NT2/D1 (cell line): Measurements from ENCODE around the gene RESP18.

Experiments used
- DNase-seq: peaks from one replicate; pipeline ENCODE4 v3.0.0-alpha.2; 2011; ENCODE audit warnings: low read depth, low spot score
- H3K27me3 ChIP-seq: 2 replicates; pipeline ENCODE4 v1.6.0; 2011; ENCODE audit warnings: mild to moderate bottlenecking; ENCODE audit not compliant: insufficient read length, insufficient read depth
- H3K36me3 ChIP-seq: 2 replicates; pipeline ENCODE4 v1.6.1; 2011; ENCODE audit warnings: mild to moderate bottlenecking, low read length, mixed read lengths; ENCODE audit not compliant: insufficient read depth, insufficient read length
- H3K4me1 ChIP-seq: 2 replicates; pipeline ENCODE4 v1.5.1; 2011; ENCODE audit not compliant: insufficient read depth, insufficient read length
- H3K4me3 ChIP-seq: 2 replicates; pipeline ENCODE4 v1.5.1; 2011; ENCODE audit warnings: low read depth; ENCODE audit not compliant: insufficient read length
- H3K9ac ChIP-seq: 2 replicates; pipeline ENCODE4 v1.6.0; 2011; ENCODE audit warnings: low read depth; ENCODE audit not compliant: insufficient read length
- H3K9me3 ChIP-seq: 2 replicates; pipeline ENCODE4 v1.5.1; 2011; ENCODE audit warnings: mild to moderate bottlenecking, low read length; ENCODE audit not compliant: insufficient read depth
- SUZ12 ChIP-seq: IDR thresholded peaks from 2 replicates; pipeline ENCODE4 v1.6.1; 2011; ENCODE audit not compliant: insufficient read length, insufficient read depth; ENCODE audit errors: extremely low read depth
- YY1 ChIP-seq: IDR thresholded peaks from 2 replicates; pipeline ENCODE4 v1.6.1; 2011; ENCODE audit not compliant: insufficient read length, insufficient read depth
- ZNF274 ChIP-seq: IDR thresholded peaks from 2 replicates; pipeline ENCODE4 v1.6.1; 2011; ENCODE audit warnings: mild to moderate bottlenecking, low read depth, low read length

RESP18 gene

DNA sequence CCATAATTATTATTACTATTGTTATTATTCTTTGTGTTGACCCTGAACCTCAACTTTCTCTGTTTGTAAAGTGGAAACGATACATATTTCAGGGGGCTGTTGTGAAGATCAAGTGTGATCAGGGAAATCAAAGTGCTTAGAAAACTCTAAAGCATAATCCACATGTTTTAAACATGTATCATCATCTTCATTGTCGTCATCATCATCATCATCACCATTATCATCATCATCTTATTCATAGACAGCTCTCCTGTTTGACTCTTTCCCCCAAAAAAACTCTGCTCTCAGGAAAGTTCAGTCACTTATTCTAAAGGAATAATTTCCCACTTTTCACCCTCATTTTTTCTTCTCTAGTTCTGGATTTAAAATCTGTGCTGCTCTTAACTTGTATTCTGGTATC, 28.3 kb downstream of the RESP18 start:
- no peaks in the 10 kb centered on the region for H3K9me3 ChIP-seq
- no peak for TF ChIP-seq SUZ12
- no peak overlapping the region for H3K4me3 ChIP-seq
- H3K27me3 ChIP-seq: peaks cover 19% of the 10 kb centered on the region
- no peak for DNase-seq
- H3K9ac ChIP-seq: no peak overlapping the region
- H3K4me1 ChIP-seq: peaks cover 6% of the 10 kb centered on the region
- peaks cover 40% of the 10 kb centered on the region for H3K36me3 ChIP-seq

DNA sequence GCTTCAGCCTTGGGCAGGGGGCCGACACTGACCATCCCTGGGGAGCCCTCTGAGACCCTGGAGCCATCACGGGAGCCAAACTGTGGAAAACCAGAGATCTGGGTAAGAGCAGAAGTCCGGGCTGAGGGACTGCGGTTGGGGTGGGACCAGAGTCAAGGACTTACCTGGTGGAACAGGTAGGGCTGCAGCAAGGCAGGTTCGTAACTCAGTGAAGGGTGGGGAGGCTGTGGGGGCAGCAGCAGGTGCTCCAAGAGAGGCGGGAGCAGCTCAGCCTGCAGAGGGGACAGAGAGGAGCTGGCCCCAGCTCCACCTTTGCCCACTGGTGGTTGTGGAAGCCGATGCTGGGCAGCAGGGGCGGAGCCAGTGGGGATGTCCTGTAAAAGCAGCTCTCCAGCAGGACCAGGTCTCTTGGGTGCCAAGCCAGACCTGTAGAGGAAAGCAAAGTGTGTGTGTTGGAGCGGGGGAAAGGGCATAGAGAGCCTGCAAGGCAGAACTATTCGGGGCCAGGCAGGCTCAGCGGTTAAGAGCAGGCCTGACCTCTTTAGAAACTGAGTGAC, 30.1 kb downstream of the RESP18 start:
- DNase-seq: no peak
- no peak overlapping the region for H3K4me3 ChIP-seq
- peaks cover 15% of the 10 kb centered on the region for H3K27me3 ChIP-seq
- peaks cover 6% of the 10 kb centered on the region for H3K4me1 ChIP-seq
- H3K36me3 ChIP-seq: peaks cover 47% of the 10 kb centered on the region
- no peak overlapping the region for H3K9ac ChIP-seq
- H3K9me3 ChIP-seq: no peaks in the 10 kb centered on the region
- TF ChIP-seq YY1: no peak
- TF ChIP-seq ZNF274: no peak
- no peak for TF ChIP-seq SUZ12

DNA sequence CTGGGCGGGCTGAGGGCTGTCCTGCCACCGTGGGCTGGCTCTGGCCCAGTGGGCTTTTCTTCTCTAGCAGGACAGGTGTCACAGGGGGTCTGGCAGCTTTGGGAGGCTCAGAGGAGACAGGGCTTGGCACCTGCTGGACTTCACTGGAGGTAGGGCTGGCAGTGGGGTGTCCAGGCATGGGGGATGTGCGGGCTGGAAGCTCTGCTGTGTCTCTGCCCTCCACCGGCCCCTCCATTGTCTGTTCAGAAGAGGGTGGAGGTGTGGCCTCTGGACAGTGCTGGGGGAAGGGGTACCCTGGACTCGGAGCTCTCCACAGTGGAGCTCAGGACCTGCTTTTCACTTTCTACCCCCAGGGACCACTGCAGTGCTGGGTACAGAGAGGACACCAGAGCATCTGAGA, 32.5 kb downstream of the RESP18 start:
- peak overlapping the region; percentile 23 for H3K9ac ChIP-seq
- H3K4me1 ChIP-seq: peaks cover 9% of the 10 kb centered on the region
- peaks cover 16% of the 10 kb centered on the region for H3K9me3 ChIP-seq
- H3K4me3 ChIP-seq: no peak overlapping the region
- H3K27me3 ChIP-seq: peaks cover 14% of the 10 kb centered on the region
- no peak for TF ChIP-seq SUZ12
- no peak for TF ChIP-seq ZNF274
- no peak for TF ChIP-seq YY1
- no peak for DNase-seq
- peaks cover 57% of the 10 kb centered on the region for H3K36me3 ChIP-seq

DNA sequence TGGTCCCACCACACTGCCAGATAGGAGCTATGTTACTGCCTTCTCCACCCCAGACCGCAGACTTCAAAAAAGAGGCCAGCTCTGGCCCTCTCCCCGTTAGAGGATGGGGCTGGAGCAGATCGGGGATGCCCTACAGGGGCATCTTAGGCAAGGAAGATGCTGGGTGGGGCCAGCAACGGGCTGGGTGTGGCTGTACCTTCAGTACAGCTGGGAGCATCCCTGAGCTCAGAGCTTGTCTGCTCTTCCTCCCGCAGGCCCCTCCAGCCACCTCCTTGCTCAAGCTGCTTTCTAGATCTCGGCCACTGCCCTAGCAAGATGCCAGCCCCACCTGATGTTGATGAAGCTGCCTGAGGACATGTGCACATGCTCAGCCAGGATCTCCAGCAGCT, 33.2 kb downstream of the RESP18 start:
- peak overlapping the region; percentile 23 for H3K9ac ChIP-seq
- peaks cover 18% of the 10 kb centered on the region for H3K9me3 ChIP-seq
- H3K4me3 ChIP-seq: no peak overlapping the region
- no peak for DNase-seq
- TF ChIP-seq YY1 (no peak), ZNF274 (no peak), SUZ12 (no peak)
- peaks cover 57% of the 10 kb centered on the region for H3K36me3 ChIP-seq
- H3K4me1 ChIP-seq: peaks cover 11% of the 10 kb centered on the region
- peaks cover 15% of the 10 kb centered on the region for H3K27me3 ChIP-seq

DNA sequence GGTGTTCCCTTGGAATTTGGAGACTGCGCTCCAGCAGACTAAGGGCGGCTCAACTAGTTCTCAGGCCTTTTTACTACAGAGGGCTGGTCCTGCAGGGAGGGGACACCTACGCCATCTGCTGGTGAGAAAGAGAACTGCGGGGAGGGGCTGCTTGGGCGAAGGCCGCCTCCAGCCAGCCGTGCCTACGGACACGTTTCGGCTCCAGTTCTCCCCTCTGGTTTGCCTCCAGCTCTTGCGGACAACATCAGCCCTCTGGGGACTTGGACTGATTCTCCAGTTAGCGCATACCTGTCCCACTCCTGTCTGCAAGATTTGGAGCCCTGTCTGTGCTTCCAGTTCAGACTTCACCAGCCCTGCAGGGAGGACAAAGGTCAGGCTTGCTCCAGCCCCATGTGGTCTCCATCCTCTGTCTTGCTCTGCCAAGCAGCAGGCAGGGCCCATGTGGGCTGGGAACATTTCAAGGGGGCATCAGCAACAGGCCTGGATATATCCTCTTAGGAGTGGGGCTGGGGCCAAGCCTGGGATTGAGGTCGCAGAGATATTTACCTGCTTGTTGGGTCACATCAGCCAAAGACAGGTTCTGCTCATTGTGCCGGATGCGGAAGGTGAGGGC, 33.7 kb downstream of the RESP18 start:
- Histone ChIP-seq H3K4me1 (peaks cover 14% of the 10 kb centered on the region), H3K27me3 (peaks cover 15% of the 10 kb centered on the region), H3K36me3 (peaks cover 57% of the 10 kb centered on the region), H3K4me3 (no peak overlapping the region), H3K9me3 (peaks cover 19% of the 10 kb centered on the region), H3K9ac (peak overlapping the region; percentile 42)
- TF ChIP-seq ZNF274 (no peak), YY1 (no peak), SUZ12 (no peak)
- peak; percentile 83 for DNase-seq

DNA sequence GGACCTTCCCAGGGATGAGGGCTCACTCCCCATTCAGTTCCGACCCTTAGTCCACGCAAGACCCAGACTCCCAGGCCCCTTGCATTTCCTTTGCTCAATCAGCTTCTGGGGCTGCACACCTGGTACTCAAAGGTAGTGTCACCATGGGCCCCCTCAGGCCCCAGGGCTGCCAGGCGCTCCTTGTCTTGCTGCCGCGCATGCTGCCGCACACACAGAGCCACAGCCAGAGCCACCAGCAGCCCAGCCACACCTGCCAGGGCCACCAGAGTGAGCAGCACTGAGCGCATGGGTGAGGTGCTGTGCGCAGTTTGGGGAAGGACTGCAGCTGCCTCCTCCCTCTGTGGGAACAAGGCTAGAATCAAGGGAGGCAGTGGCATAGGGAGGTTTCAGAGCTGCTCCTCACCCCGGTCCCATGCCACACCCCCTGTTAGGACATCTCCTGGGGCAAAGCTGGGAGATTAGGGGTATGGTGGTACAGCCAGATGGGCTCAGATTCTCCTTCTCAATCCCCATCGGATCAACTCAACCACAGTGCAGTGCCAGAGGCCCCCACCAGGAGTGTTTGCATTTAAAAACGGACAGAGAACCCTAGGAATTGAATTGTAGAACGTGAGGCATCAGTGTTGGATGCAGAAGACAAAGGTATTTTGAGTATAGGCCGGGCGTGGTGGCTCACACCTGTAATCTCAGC, 34.6 kb downstream of the RESP18 start:
- TF ChIP-seq SUZ12 (no peak), ZNF274 (no peak), YY1 (no peak)
- Histone ChIP-seq H3K4me3 (no peak overlapping the region), H3K36me3 (peaks cover 52% of the 10 kb centered on the region), H3K9ac (no peak overlapping the region), H3K27me3 (peaks cover 15% of the 10 kb centered on the region), H3K4me1 (peaks cover 14% of the 10 kb centered on the region), H3K9me3 (peaks cover 28% of the 10 kb centered on the region)
- DNase-seq: no peak

DNA sequence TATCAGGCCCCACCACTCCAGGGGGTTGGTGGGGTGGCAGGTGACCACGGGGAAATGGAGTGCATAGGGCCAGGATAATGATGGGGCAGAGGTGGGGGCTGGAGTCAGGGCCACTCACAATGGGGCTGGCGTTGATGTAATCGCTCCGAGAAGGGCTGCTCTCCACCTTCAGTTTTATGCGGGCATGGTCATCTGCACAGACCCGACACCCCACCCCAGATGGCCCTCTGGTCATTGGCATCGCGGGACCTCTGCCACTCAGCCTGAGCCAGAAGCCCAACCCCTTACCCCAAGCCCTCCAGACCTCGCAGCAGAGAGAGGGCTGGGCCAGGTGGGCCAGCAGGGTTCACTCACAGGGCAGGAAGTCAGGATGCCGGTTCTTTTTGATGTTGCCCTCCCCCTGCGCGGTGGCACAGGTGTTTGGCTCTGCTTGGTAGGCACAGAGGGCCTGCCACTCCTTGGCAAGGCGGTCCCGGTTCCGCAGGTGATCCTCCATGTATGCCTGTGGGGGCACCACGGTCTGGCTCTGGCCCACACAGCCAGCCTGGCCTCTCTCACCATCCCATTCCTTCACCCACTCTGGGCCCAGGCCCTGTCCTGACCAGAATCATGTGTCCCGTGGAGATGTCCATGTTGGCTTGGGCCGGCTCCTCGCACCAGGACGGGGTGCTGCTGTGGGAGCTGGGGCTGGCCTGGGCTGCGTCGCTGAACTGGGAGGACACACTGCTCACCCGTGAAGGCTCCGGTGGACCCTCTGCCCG, 35.7 kb downstream of the RESP18 start:
- Histone ChIP-seq H3K9me3 (peaks cover 35% of the 10 kb centered on the region), H3K4me1 (peaks cover 14% of the 10 kb centered on the region), H3K9ac (no peak overlapping the region), H3K27me3 (peaks cover 15% of the 10 kb centered on the region), H3K36me3 (peaks cover 41% of the 10 kb centered on the region), H3K4me3 (no peak overlapping the region)
- TF ChIP-seq SUZ12 (no peak), ZNF274 (no peak), YY1 (no peak)
- DNase-seq: no peak
